Left ventricle myocardium superior (tissue), 1 donor: Measurements from ENCODE around the gene RNPS1. TPM values are rescaled to one million over a fixed set of nuclear protein-coding genes. Genes with fewer than 3 reads are reported as not detected.
A peak's percentile ranks its signal among the peaks of the same experiment; 100 is the strongest.

Experiments
- ATAC-seq: fragments of 200-7000 bp; cut with Tn5 transposase; one replicate; pipeline ENCODE4 v1.9.1; 2020; ENCODE audit warnings: mild to moderate bottlenecking, moderate library complexity
- DNase-seq: peaks from one replicate; pipeline ENCODE4 v3.0.0-alpha.2; 2020
- intact Hi-C: fragments of 100-400 bp; cut with micrococcal nuclease; formaldehyde crosslinking; loops from one replicate; pipeline ENCODE4 v1.11.0; 2022
- total RNA-seq: library from RNA; stranded (reverse); fragmentation: NEBNext Ultra II Directional; extraction: Animal tissue kit (Norgen Biotek cat#: 25700); gene quantifications from one replicate; pipeline ENCODE4 v1.2.1, GENCODE V29; 2021
- donor health status: DM: no; HTN: yes; CAD: no; lungs with severe emphysema.

Gene RNPS1
- total RNA-seq, 1 donor from 2014 or later, result 113 TPM

DNA sequence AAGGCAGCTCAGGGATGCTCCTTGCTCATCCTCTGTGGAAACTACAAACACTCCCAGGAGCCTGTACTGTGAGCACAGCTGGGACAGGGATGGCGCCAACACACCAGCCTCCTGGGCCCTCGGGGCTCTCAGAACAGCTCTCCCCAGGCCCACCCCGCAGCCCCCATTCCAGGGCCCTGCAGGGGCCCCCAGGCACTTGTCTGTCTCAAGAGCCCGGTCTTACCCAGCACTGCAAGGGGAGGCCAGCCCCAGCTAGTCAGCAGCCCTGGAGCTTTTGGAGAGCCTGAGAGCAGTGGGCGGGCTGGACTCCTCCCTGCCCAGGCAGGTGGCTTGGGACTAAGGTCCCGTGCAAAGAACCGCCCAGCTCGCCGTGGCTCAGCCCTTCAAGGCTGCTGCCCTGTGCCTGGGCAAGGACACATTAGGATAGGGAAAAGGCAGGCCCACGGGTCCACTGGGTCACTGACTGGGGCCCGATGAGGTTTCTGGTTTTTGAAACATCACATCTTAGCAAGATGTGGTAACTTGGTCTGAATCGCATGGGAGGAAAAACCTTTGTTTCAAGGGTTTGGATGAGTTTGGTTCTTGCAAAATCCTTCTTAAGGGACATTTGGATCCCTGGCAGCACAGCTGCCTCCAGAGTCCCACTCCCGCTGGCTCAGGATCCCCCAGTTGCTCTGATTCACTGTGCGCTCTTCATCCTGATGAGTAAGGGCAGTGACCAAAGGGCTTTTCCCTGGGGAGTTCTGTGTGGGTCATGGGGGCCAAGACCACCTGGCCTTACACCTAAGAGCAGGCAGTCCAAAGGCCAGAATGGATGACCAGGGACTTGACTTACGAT lies 28.9 kb downstream of the RNPS1 start:
- intact Hi-C loops, result no loop called here
- ATAC-seq (peak; percentile 2), DNase-seq (peak; percentile 29)

DNA sequence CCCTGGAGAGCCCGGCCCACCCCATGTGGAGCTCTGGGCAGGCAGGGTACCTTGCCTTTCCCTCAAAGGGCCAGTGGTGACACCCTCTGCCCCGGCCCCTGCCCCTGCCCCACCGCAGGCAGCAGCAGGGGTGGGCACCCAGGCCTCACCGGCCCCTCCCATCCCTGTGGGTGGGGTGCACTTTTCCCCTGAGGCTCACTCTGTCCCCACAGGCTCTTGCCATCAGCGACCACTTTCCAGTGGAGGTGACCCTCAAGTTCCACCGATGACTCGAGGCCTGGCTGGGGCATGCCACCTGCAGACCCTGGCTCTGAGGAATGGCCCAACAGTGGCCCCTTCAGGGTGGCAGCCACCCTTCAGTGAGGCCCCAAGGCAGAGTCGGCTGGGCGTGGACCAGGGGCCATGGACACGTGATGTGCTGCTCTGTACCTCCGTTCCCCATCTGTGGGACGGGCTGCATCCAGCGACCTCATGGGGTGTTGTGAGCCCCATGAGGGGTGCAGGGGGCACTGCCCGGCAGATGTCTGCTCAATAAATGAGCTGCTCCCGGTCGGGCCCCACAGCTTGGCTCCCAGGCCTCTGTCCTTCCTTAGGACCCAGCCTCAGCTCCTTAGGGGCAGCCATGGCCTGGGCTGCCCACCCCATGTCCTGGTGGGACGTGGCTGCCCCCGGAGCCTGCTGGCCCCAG lies 29.6 kb downstream of the RNPS1 start:
- ATAC-seq (peak; percentile 30), DNase-seq (peak; percentile 36)
- intact Hi-C loops, result no loop called here

DNA sequence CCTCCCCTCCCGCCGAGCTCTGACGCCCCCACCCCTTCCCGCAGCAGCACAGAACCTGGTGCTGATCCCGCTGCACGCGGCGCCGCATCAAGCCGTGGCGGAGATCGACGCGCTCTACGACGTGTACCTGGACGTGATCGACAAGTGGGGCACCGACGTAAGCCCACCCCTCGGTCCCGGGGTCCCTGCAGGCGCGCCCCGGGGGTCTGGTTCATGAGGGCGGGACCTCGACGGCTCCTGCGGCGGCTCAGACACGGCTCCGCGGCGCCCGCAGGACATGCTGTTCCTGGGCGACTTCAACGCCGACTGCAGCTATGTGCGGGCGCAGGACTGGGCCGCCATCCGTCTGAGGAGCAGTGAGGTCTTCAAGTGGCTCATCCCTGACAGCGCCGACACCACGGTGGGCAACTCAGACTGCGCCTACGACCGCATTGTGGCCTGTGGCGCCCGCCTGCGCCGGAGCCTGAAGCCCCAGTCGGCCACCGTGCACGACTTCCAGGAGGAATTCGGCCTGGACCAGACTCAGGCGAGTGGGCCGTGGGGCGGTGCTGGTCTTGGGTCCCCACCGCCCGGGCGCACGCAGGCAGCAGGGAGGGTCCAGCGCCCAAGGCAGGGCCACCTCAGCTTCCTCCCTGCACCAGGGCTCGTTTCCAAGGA lies 30.3 kb downstream of the RNPS1 start:
- ATAC-seq (peak; percentile 41), DNase-seq (peak; percentile 57)
- intact Hi-C loops, result no loop called here

DNA sequence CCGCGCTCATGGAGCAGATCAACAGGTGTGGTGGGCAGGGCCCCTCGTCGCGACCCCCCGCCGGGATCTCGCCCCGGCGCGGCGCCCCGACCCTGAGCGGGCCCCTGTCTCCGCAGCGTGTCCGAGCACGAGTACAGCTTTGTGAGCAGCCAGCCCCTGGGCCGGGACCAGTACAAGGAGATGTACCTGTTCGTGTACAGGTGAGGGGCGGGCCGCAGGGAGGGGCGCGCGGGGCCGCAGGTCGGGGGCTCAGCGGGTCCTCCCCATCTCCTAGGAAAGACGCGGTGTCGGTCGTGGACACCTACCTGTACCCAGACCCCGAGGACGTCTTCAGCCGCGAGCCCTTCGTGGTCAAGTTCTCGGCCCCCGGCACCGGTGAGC lies 30.8 kb downstream of the RNPS1 start:
- ATAC-seq (no peak), DNase-seq (peak; percentile 23)
- intact Hi-C loops, result no loop called here

DNA sequence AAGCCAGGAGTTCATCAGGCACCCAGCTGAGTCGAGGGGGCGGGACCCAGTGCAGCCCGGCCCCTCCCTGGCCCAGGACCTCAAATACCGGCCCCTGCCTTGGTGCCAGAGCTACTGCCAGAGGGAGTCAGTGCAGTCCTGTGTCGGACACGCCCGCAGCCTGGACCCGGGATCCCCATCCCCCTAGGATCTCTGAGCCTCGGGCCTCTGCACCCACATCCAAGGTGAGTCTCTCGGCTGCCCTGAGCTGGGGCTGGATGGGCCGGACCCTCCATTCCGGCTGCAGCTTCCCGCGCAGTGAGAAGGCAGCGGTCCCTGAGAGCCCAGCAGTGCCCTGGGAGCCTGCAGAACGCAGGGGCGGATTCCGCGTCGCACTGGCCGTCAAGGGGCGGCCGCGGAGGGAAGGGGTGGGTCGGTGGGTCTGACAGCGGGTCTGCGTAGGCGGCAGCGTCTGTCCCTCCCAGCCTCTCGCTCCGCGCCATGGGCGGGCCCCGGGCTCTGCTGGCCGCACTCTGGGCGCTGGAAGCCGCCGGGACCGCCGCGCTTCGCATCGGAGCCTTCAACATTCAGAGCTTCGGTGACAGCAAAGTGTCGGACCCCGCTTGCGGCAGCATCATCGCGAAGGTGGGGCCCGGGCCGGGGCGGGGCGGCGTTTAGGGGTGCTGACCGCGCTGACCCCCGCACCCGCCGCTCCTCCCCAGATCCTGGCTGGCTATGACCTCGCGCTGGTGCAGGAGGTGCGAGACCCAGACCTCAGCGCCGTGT lies 31.4 kb downstream of the RNPS1 start, which contains the start of gene DNASE1L2:
DNASE1L2 (plus strand) TSS at position 108 of the 765 bp plus-strand sequence; CDS start at position 481, 373 bp downstream.
- intact Hi-C loops, result no loop called here
- peak; percentile 38 for ATAC-seq
- DNase-seq, result peak; percentile 58

DNA sequence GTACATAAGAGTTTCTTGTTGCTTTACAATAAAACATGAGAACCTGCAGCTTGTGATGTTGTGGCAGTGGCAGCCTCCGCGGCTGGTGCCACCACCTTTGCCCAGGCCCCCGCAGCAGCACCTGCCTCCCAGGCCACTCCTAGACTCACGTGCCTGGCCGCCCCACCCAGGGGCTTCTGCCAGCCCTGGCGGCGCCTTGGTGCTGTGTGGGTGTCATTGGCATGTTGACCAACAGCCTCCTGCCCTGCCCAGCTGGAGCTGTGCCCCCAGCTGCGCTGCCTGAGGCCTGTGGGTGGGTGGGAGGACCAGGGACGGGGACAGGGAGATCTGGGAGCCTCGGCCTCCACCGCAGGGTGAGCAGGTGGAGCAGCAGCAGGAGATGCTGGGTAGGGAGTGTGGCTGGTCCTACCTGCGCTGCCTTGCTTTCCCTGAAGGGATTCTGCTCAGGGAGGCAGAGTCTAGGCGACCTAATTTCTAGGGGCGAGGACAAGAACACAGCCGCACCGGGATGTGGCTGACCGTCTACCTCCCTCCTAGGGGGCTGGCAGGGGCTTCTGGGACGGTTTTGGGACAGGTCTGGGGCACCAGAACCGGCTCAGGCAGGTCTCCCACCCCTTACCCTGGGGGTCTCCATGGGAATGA lies 32.1 kb downstream of the RNPS1 start:
- ATAC-seq (no peak), DNase-seq (peak; percentile 32)
- intact Hi-C loops, result no loop called here

DNA sequence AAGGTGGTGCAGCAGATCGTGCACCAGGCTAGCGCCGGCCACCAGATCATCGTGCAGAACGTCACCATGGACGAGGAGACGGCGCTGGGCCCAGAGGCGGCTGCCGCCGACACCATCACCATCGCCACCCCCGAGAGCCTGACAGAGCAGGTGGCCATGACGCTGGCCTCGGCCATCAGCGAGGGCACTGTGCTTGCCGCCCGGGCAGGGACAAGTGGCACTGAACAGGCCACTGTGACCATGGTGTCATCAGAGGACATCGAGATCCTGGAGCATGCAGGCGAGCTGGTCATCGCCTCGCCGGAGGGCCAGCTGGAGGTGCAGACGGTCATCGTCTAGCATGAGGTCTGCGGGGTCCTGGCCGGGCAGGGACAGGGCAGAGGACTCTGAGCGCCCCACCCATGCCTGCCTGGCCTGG lies 32.7 kb downstream of the RNPS1 start:
- intact Hi-C loops, result no loop called here
- no peak for ATAC-seq

DNA sequence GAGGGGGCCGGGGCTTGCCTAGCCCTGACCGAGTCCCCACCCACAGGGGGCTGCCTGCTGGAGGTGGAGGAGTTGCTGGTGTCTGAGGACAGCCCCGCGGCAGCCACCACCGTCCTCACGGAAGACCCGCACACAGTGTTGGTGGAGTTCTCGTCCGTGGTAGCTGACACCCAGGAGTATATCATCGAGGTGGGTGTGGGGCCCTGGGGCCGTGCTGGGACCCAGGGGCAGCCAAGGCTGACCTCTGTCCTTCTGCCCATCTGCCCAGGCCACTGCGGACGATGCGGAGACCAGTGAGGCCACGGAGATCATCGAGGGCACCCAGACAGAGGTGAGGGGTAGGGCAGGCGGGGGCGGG lies 33.1 kb downstream of the RNPS1 start:
- intact Hi-C loops, result no loop called here
- peak; percentile 26 for DNase-seq
- no peak for ATAC-seq

More for the DNA sequence above, 32.7 kb downstream of the RNPS1 start:
- no peak for DNase-seq

DNA sequence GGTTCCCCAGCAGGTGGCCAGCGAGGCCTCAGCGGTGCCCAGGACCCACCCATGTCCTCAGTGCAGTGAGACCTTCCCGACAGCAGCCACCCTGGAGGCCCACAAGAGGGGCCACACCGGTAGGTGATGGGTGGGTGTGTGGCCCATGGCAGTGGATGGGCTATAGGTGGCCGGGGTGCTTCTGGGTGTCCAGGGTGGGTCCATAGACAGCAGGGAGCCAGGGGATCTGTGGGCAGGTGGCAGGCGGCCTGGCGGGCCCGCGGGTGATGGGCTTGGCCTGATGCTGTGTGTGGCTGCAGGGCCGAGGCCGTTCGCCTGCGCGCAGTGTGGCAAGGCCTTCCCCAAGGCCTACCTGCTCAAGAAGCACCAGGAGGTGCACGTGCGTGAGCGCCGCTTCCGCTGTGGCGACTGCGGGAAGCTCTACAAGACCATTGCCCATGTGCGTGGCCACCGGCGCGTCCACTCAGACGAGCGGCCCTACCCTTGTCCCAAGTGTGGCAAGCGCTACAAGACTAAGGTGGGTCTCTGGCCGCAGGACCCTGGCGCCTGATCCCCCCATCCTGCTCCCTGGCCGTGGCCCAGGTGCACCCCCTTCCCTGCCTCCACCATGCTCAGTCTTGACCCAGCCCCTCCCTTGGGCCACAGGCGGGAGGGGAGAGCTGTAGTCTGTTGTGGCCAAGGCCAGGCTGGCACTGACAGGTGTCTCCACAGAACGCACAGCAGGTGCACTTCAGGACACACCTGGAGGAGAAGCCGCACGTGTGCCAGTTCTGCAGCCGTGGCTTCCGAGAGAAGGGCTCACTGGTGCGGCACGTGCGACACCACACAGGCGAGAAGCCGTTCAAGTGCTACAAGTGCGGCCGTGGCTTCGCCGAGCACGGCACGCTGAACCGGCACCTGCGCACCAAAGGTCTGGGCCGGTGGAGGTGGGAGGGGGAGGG lies 33.8 kb downstream of the RNPS1 start:
- DNase-seq, result peak; percentile 27
- no peak for ATAC-seq
- intact Hi-C loops, result no loop called here

DNA sequence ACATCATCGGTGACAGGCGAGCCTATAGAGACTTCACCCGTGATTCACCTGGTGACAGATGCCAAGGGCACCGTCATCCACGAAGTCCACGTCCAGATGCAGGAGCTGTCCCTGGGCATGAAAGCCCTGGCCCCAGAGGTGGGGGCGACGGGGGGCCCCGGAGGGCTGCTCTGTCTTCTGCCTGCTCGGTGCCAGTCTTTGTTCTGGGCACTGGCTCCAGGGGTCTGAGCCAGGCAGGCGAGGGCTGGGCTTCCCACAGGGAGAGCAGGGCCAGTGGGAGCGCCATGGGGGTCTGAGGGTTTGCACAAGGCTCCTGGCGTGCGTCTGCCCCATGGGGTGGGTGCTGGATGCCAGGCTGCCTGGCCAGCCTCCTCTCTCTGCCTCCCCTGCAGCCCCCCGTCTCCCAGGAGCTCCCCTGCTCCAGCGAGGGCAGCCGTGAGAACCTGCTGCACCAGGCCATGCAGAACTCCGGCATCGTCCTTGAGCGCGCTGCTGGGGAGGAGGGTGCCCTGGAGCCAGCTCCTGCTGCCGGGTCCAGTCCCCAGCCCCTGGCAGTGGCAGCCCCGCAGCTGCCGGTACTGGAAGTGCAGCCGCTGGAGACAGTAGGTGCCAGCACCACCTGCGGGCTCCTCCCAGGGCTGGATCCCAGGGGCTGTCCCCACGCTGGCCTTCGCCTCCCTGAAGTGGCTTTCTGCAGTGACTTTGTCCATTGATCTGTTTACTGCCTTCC lies 34.7 kb downstream of the RNPS1 start:
- DNase-seq (peak; percentile 22), ATAC-seq (no peak)
- intact Hi-C loops, result no loop called here

DNA sequence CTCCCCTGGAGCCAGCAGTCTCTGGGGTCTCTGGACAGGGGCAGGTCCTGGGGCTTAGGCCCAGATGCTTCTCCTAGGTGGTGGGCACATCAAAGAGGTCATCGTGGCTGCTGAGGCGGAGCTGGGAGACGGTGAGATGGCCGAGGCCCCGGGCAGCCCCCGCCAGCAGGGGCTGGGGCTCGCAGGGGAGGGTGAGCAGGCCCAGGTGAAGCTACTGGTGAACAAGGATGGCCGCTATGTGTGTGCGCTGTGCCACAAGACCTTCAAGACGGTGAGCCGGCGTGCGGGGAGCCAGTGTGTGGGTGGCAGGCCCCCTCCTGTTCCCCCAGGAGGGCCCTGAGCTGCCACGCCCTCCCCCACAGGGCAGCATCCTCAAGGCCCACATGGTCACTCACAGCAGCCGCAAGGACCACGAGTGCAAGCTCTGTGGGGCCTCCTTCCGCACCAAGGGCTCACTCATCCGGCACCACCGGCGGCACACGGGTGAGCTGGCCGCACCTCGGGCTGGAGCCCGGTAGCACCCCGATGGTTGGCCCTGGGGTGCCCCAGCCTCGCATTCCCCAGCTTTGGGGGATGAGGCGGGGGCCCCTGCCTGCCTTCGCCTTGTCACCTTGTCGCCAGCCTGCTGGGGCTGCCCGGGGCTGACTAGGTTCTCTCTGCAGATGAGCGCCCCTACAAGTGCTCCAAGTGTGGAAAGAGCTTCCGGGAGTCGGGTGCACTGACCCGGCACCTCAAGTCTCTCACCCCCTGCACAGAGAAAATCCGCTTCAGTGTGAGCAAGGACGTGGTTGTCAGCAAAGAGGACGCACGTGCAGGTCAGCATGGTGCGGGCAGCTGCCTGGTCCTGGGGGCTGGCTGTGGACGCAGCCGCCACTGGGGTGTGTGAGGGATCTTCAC lies 35.6 kb downstream of the RNPS1 start:
- no peak for DNase-seq
- ATAC-seq, result no peak
- intact Hi-C loops, result no loop called here

DNA sequence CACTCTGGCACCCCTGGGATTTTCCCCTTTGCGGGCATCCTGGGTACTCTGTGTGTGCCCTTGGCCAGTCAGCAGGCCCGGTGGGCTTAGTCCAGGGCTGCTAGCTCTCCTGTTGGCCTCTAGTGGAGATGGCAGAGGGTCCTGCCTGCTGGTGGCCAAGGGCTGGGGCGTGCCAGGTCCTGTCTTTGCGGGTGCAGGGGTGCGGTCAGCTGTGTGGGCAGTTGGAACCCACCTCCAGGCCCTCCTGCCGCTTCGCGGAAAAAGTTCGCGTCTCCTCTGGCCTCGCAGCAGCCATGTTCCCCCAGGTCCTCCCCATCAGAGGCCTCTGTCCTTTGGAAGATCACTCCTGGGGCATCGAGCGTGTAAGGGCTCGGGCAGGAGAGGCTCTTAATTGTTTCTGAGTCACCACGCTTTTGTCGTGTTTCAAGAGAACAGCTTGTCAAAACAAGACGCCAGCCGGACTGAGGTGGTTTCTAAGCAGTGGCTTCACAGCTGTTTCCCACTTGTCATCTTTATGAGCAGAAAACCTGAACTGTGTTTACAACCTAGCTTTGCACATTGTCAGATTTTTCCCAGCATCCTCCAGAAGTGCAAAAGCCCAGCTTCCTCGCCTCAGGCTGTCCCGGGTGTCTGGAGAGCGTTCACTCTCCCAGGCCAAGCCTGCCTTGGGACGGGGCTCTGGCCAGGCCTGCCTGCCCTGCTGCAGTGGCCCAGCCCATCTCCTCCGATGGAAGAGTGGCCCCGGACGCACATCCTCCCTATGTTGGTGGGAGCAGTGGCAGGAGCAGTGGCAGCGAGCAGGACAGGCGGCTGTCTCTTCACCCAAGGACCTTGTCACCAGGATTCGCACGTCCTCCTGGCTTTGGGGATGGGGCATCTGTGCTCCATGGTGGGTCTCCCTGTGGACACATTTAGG lies 36.7 kb downstream of the RNPS1 start:
- ATAC-seq (no peak), DNase-seq (no peak)
- intact Hi-C loops, result no loop called here

DNA sequence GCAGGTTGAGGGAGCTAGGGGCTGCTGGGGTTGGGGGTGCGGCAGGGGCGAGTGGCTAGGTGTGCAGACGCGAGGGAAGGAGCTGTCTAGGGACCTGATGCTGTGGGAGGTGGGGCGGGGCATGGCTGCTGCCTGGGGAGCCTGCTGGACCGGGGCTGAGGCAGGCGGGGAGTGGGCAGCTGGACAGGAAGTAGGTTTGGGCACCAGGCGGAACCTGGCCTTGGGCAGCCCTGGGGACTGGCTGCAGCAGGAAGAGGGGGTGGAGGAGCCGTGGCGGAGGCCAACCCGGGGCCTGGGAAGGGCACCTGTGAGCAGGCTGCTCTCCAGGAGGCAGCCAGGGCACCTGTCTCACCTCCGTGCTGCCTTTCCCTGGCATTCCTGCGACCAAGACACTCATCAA lies 37.5 kb downstream of the RNPS1 start:
- DNase-seq (no peak), ATAC-seq (no peak)
- intact Hi-C loops, result no loop called here

DNA sequence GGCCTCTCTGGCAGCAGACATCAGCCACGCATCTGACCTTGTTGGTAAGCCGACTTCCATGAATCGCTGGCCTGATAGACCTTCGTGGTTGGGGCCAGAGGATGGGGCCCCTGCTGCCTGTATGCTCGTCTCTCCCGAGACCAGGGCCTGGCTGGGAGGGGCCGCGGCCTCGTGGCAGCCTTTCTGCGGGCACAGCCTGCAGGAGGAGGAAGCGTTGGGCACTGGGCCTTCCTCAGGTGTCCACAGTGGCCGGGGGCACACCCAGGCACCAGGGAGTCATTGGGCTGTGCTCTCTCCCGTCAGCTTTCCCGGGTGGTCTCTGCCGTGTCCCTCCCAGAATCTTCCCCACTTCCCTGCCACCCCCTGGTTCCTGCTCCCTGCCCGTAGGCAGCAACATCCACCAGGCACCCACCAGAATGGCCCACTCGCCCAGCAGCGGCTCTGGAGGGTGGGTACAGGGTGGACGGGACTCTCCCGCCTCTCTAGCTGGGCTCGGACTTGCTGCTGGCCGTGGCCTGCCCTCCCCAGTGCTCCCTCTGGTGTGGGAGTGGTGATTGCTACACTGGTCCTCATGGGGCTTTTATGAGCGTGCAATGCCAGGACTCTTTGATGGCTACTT lies 38.2 kb downstream of the RNPS1 start:
- ATAC-seq (no peak), DNase-seq (no peak)
- intact Hi-C loops, result no loop called here

DNA sequence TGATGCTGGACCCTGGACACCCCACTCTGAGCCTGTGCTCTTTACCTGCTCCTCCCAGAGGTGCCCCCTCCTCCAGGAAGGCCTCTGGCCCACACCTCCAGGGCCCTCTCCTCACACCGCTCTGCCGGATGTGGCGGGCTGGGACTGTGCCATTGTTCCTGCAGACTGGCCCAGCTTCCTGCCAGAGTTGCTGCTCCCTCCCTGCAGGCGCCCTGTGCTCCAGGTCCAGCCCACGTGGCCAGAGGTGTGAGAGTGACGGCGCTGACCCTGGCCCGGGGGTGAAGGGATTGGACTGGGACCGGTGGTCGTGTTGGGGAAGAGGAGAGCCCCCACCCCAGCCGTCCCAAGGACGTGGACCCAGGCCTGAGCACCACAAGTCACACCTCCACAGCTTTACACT lies 38.8 kb downstream of the RNPS1 start:
- intact Hi-C loops, result no loop called here
- ATAC-seq (no peak), DNase-seq (no peak)
